NCI-H146 treated with DMSO at 0.1 percent for 48 hours (cell line): Measurements from ENCODE around the gene PIP4K2A.
"Not testable (repeated sequence)": the region's sequence is repeated elsewhere in the genome, so short reads cannot be mapped to it uniquely, and the experiment has no call there.

ENCODE experiments used
- DNase-seq: peaks from one replicate; lab custom pipeline; 2025; ENCODE audit not compliant: unreplicated experiment; lab: John Stamatoyannopoulos, UW

Gene PIP4K2A

GRCh38 chr10:22714479-22715289 lies at the start of gene PIP4K2A:
TSS of gene PIP4K2A (minus strand) at chr10:22714578. CDS start at chr10:22714326, 252 bp downstream.
- DNase-seq: peak; percentile 43

GRCh38 chr10:22761569-22762220 lies 47.3 kb upstream of the PIP4K2A start:
- DNase-seq: no peak

DNA sequence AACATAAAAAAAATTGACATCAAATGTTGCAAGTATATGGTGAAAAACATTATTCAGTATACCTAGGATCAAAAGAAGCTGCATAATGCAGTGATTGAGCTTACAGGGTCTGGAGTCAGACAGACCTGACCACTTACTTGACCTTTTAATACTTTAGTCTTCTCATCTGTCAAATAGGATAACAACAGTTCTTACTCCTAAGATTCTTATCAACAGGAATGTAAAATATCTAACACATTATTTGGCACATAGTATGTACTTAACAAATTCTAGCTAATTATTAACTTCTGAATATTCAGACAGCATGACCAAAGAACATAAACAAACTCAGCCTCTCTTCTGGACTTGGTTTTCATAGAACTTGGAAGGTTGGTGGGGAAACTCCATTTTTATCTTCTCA lies 45.6 kb upstream of the PIP4K2A start:
- no peak for DNase-seq

GRCh38 chr10:22758867-22759266 lies 44.5 kb upstream of the PIP4K2A start:
- DNase-seq: no peak

DNA sequence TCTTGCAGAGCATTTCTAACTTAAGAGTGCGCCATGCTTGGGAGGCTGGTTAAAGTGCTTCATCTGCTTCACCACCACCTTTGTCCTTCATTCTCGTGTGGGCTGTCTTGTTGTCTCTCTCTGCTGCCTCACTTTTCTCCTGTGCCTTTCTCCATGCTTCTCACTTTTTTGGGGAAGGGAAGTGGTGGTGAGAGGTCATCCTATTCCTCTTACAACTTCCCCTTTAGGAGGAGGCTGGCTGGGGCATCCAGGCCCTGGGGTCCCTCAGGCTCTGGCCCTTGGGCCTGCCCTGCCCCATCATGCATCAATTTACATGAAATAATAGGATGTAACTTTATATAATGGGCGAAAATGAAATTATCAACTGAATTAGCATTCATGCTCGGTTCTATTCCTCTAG lies 39.9 kb upstream of the PIP4K2A start:
- no peak for DNase-seq

- no peak for DNase-seq
Observed at GRCh38 chr10:22753786-22754185, 39.4 kb upstream of the PIP4K2A start.

DNA sequence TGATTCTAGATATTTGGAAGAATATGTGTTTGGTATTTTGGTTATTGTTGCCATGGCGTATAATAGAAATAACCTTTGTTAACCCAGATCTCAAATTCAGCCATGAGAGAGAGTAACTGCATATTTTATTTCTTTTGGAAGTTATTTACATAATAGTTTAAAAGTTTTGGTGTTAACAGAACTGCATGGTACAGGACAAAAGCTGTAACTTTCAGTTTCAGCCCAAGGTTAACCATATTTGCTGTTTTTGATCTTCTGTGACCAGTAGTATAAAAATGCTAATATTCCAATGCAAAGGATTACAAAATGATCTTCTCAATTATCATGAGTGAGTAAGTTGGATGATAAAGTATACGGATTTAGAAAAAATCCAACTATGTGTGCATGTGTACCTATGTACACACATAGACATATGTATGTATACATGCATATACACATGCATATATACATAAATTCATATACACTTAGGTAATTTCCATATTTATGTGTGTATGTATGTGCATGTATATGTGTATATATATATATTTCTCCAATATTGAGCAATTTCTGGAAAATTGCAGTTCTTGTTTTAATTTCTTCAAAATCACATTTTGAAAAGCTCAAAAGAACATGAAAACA lies 38.0 kb upstream of the PIP4K2A start:
- no peak for DNase-seq

- DNase-seq: no peak
Observed at GRCh38 chr10:22750131-22750530, 35.8 kb upstream of the PIP4K2A start.

DNA sequence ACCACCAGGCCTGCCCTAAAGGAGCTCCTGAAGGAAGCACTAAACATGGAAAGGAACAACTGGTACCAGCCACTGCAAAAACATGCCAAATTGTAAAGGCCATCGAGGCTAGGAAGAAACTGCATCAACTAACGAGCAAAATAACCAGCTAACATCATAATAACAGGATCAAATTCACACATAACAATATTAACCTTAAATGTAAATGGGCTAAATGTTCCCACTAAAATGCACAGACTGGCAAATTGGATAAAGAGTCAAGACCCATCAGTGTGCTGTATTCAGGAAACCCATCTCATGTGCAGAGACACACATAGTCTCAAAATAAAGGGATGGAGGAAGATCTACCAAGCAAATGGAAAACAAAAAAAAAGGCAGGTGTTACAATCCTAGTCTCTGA lies 30.5 kb upstream of the PIP4K2A start:
- not testable (repeated sequence) for DNase-seq

GRCh38 chr10:22742678-22743077 lies 28.3 kb upstream of the PIP4K2A start:
- no peak for DNase-seq

DNA sequence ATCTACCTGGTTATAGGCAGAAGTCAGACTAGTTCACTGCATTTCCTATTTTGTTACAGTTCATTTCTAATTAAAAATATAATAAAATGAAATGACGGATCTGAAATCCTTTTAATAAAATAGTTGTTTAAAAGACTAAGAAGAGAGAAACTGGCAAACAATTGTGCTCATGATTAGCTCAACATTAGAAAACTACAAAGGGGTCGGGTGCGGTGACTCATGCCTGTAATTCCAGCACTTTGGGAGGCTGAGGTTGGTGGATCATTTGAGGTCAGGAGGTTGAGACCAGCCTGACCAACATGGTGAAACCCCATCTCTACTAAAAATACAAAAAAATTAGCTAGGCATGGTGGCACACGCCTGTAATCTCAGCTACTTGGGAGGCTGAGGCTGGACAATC lies 27.3 kb upstream of the PIP4K2A start:
- not testable (repeated sequence) for DNase-seq

- no peak for DNase-seq
Observed at GRCh38 chr10:22740180-22740579, 25.8 kb upstream of the PIP4K2A start.

DNA sequence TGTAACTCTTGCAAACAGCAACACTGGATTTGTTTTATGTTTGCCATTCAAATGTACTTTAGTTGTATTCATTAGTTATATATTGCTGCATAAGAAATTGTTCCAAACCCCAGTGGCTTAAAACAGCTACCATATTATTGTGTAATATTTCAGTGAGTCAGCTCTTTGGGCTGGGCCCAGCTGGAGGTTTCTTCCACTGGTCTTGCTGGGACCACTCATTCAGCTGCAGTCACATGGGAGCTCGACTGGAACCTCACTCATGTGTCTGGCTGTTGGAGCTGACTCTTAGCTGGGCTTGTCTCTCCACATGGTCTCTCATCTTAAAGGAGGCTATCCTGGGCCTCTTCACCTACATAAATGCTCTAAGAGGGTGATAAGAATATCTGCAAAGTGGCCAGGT lies 23.2 kb upstream of the PIP4K2A start:
- DNase-seq: no peak

GRCh38 chr10:22736134-22736533 lies 21.8 kb upstream of the PIP4K2A start:
- DNase-seq: no peak

DNA sequence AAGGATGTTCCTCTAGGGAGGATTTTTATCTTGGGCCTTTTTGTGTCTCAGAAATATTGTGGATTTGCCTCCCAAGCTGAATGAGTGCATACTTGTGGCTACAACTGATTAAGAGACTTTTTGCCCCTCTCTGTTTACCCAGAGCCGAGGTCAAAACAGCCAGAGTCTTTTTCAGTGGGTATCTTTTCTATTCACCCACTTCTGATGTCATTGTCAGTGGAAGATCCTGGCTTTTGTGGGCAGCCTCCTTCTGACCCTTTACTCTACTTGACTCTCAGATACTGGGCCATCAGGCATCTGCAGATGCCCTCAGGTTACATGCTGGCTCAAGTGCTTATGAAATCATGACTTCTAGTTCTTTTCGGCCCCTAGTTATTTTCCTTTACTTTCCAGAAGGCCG lies 19.6 kb upstream of the PIP4K2A start:
- DNase-seq: no peak

DNA sequence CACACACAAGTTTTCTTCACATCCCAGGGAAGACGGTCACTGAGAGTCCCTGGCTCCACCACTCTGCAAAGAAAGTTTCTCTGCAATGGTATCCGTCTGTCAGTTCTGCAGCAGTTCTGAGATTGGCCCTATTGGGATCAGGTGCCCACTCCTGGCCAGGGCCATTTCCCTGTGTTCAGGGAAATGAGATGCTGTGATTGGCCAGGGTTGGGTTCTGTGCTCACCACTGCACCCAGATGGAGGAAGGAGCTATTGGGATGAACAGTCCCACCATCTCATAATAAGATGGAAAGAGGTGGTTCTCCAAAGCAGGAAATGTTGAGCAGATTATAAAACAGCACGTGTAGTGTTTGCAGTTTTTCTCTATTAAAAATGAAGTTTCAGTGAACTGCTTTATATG lies 13.3 kb upstream of the PIP4K2A start:
- no peak for DNase-seq

DNA sequence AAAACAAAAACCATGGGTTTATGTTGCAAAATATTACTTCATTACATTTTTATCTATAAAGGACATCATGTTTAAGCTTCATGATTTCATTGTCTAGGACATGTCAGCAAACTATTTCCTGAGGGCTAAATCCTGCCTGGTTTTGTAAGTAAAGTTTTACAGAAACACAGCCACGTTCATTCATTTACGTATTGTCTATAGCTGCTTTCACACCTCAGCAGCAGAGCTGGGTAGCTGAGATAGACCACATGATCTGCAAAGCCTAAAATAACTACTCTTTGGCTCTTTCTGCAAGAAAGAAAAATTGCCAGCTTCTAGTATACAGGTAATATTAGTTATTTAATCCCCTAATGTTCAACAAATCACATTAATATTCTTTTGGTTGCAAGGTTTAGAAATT lies 12.7 kb upstream of the PIP4K2A start:
- DNase-seq: no peak

DNA sequence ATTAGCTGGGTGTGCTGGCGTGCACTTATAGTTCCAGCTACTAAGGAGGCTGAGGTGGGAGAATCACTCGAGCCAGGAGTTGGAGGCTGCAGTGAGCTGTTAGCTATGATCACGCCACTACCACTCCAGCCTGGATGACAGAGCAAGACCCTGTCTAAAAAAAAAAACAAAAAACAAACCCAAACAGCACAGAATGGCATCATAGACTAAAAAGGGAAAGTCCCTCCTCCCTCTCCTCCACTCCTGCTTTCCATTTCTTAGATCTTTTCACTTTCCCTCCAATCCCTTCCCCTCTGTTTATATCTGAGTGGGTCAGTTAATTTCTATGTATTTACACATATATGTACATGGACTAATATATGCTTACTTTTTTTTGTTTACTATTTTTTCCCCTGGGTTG lies 10.4 kb upstream of the PIP4K2A start:
- DNase-seq: no peak

DNA sequence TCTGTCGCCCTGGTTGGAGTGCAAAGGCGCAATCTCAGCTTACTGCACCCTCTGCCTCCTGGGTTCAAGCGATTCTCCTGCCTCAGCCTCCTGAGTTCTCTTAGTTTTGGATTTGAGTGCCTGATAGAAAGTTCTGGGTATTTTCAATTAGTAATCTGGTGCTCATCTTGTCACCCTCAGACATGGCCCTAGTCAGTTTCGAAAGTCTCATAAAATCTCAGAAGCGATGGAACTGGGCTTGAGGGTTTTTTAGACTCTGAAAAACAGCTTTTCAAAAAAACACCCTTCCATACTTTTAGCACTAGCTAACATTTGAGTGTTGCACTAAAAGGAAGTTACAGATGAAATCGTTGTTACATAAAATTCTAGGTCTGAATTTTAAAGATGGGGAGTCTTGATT lies 9.4 kb upstream of the PIP4K2A start:
- no peak for DNase-seq

DNA sequence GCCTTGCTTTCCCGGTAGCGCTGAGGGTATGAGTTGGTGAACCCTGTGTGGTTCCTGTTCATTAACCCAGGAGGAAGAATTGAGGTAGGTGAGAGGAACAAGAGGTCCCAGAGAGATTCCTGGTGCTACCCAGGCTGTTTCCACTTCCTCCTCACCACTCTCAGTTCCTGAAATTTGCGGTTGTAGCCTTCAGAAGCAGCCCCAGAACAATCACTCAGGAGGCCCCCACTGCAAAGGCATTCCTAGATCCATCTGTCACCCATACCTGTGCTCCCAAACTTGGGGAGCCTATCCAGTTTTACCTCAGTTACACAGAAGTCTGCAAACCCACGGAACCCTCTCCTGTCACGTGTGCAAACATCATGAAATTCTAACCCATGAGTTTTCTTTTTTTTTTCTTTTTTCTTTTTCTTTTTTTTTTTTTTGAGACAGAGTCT lies 9.0 kb upstream of the PIP4K2A start:
- DNase-seq: no peak

DNA sequence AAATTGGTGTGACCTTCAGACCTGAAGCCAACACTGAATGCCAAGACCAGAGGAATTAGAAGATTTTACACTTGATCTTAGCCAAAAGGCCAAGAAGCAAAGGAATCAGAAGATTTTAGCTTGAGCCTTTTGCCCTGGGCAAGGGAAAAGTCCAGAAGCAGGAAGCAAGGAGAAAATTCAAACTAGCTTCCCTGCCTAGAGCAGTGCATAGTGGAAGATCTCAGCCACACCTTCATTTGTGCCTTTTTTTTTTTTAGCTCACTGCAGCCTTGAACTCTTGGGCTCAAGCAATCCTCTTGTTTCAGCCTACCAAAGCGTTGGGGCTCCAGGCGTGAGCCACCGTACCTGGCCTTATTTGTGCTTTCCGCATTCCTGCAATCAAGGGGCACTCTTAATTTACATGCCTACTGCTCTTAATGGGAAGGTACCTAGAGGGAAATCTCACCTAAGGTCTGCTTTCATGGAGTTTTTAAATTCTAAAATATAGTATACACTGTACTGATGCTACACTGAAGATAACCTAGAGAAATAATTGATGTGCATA lies 8.3 kb upstream of the PIP4K2A start:
- no peak for DNase-seq

DNA sequence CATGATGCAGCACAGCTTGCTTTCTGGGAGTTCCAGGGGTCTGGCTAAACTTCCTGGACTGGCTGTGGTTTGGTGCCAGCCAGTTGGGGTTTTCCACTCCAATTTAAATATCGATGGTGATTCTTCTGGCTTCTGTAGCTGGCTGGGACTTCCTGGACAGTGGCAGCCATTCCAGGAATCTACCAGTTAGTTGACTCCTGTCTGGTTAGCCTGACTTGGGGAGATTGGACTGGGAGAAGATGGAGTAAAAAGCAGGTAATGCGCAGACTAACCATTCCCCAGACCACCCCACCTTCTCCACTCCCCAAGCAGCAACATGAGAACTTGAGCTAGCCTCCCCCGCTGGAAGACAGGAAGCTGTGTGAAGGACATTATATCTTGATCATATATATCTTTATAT lies 6.3 kb upstream of the PIP4K2A start:
- no peak for DNase-seq
